Measurements from ENCODE around the gene PI16.

- no peak for TF ChIP-seq CTCF (IDR thresholded peaks at IDR 0.05)
- no peak for TF ChIP-seq EZH2 (IDR thresholded peaks at IDR 0.05; ENCODE audit: borderline replicate concordance, insufficient read depth, low read depth, low read length, poor library complexity, severe bottlenecking)
Measured at GRCh38 chr6:36924131-36924530, 30.4 kb upstream of the PI16 start.

All from B cell (primary cell).